Mesodermal cell (in vitro differentiated cells): Measurements from ENCODE around the gene GDNF.
"Not testable (repeated sequence)": the region's sequence is repeated elsewhere in the genome, so short reads cannot be mapped to it uniquely, and the experiment has no call there.

ENCODE experiments used
- H3K27ac ChIP-seq: 2 replicates; pipeline ENCODE4 v1.7.0; 2013; ENCODE audit warnings: mild to moderate bottlenecking, low read depth, low read length, moderate library complexity; ENCODE audit not compliant: severe bottlenecking
- H3K36me3 ChIP-seq: 2 replicates; pipeline ENCODE4 v1.7.1; 2013; ENCODE audit warnings: mild to moderate bottlenecking, low read length, moderate library complexity; ENCODE audit not compliant: control insufficient read depth, insufficient read depth
- H3K4me1 ChIP-seq: one replicate; pipeline ENCODE4 v1.7.1; 2013; ENCODE audit warnings: mild to moderate bottlenecking, low read length; ENCODE audit not compliant: insufficient read depth, control insufficient read depth, poor library complexity, severe bottlenecking
- H3K4me3 ChIP-seq: 2 replicates; pipeline ENCODE4 v1.7.0; 2013; ENCODE audit warnings: low read length, control low read depth, mild to moderate bottlenecking; ENCODE audit not compliant: insufficient read depth, poor library complexity, severe bottlenecking; ENCODE audit errors: extremely low read depth
- H3K9me3 ChIP-seq: 2 replicates; pipeline ENCODE4 v1.7.1; 2013; ENCODE audit warnings: mild to moderate bottlenecking, low read length, moderate library complexity; ENCODE audit not compliant: control insufficient read depth
- WGBS, 2 experiments: methylation state at CpG; one replicate each; pipeline ENCODE4 v1.1.5; 2013; ENCODE audit warnings: missing lambda C conversion rate in 2 of 2; ENCODE audit not compliant: insufficient coverage in 2 of 2; 5-methylcytosine and 5-hydroxymethylcytosine counted together

The GDNF gene

DNA sequence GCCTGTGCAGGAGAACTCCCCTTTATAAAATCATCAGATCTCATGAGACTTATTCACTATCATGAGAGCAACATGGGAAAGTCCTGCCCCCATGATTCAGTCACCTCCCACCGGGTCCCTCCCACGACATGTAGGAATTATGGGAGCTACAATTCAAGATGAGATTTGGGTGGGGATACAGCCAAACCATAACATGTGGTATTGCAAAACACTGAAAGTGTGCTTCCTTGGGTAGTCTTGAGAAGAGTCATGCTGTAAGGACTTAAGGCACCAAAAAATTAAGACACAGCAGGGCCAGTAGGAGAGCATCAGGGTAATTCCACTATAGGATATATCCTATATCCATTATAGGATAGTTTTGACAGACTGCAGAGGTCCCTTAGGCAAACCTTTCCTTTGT, 29.4 kb upstream of the GDNF start:
- no peaks in the 10 kb centered on the region for H3K9me3 ChIP-seq
- no peak overlapping the region for H3K27ac ChIP-seq
- peaks cover 4% of the 10 kb centered on the region for H3K4me1 ChIP-seq
- WGBS, 2 experiments = 40 to 100% methylated on average over 1 of the region's 2 CpGs
- H3K4me3 ChIP-seq = no peak overlapping the region
- H3K36me3 ChIP-seq = no peaks in the 10 kb centered on the region

DNA sequence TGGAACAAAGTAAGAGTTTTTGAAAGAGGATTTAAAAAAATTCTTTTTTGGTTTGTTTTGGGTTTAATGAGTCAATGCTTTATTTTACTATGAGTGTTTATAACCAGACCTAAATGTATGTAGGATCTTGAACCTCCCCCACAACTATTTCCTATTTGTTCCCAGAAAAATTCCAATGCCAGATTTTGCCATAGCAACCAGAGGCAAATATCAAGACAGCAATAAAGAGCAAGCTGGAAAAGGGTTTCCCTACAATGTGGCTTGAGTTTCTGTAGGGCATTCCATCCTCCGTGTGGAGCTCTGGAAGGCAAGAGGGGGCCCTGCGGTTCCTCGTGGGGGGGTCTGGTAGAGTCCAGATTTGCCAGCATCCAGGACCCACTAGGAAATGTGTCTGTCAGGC, 27.8 kb upstream of the GDNF start:
- Histone ChIP-seq H3K36me3 (no peaks in the 10 kb centered on the region), H3K4me1 (peaks cover 4% of the 10 kb centered on the region), H3K9me3 (no peaks in the 10 kb centered on the region), H3K27ac (no peak overlapping the region), H3K4me3 (no peak overlapping the region)
- 67 to 78% methylated on average over 1 to 3 of the region's 3 CpGs for WGBS, 2 experiments

DNA sequence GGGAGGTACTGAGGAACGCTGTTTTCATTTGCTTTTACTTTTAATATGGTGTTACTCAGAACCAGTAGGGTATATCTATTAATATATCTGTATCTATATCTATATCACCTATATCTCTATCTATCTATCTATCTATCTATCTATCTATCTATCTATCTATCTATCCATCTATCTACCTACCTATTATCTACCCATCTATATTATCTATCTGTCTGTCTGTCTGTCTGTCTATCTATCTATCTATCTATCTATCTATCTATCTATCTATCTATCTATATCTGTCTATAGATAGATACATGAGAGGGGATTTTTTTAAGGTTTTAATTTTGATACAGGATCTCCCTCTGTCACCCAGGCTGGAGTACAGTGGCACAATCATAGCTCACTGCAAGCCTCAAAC, 23.1 kb upstream of the GDNF start:
- not testable (repeated sequence) for H3K36me3 ChIP-seq, H3K4me3 ChIP-seq, H3K27ac ChIP-seq, H3K9me3 ChIP-seq, H3K4me1 ChIP-seq
- no CpG with 5 or more reads among the region's 1 CpG for WGBS, 2 experiments

DNA sequence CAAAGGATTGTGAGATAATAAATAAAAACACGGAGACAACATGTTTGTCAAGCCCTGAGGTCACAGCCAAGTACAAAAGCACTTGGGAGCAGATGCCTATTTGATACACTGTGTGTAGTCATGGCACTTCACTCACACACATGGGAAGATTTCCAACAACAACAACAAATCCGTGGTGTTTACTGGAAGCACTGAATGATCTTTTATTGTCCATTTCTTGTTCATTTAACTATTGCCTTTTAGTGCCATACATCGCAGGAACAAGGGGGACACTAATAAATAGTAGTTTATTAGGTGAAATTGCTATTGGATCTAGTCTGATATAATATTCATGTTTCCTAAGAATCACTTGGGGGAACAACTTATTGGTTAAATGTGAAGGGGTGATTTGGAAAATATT, 20.4 kb upstream of the GDNF start:
- H3K4me1 ChIP-seq = no peaks in the 10 kb centered on the region
- WGBS, 2 experiments = no CpG with 5 or more reads among the region's 3 CpGs
- no peak overlapping the region for H3K27ac ChIP-seq
- no peak overlapping the region for H3K4me3 ChIP-seq
- no peaks in the 10 kb centered on the region for H3K36me3 ChIP-seq
- no peaks in the 10 kb centered on the region for H3K9me3 ChIP-seq

DNA sequence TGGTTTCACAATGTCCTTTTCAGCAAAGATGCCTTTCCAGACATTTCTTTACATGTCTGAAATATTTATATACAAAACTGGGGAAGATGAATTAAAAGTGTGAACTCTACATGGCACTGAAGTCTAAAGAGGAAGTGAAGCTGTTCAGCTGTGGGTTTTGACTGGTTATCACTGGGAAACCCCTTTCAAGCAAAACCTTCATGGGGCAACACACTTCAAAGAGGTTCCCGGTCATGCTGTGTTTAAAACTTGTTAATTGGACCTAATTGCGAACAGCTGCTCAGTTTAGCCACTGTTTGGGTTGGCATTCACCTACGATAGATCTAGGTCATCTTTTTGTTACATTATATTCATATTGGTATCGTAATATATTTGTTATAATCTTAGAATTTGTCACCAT, 20.0 kb upstream of the GDNF start:
- H3K36me3 ChIP-seq = no peaks in the 10 kb centered on the region
- WGBS, 2 experiments = 81 to 100% methylated on average over 2 of the region's 4 CpGs
- H3K4me3 ChIP-seq = no peak overlapping the region
- H3K27ac ChIP-seq = no peak overlapping the region
- H3K9me3 ChIP-seq = no peaks in the 10 kb centered on the region
- H3K4me1 ChIP-seq = no peaks in the 10 kb centered on the region

DNA sequence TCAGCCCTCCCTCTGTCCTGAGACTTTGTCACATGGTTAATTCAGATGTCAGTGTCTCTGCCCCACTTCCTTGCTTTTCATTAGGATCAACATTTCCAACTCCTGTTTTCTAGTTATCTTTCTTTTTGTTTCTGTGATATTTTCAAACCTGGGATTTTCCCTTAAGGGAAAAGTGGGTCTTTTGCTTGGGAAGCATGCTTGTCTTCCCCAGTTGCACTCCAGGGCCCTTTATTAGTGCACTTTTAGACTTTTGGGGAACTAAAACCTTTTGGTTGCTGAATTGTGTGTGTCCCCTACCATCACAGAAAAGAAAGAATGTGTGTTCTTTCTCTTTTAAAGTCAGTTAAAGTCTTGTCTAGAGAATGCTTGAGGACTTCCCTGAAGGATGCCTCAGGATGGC, 18.4 kb upstream of the GDNF start:
- Histone ChIP-seq H3K27ac (no peak overlapping the region), H3K4me3 (no peak overlapping the region), H3K36me3 (no peaks in the 10 kb centered on the region), H3K9me3 (no peaks in the 10 kb centered on the region), H3K4me1 (no peaks in the 10 kb centered on the region)

DNA sequence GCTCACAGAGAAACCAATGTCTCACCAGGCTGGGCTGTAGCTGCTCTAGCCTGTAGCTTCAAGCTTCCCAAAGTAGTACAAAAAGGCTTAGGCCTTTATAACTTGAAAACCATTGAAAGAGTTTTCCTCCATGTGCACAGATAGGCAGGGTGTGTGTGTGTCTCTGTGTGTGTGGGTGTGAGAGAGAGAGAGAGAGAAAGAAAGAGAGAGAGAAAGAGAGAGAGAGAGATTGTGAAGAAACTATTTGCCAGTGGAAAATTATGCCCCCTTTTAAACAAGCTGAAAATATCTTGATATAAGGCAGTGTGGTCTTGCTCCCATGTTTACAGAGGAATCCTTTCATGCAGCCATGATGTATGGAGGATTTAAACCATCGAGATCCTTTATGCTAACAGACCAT, 17.9 kb upstream of the GDNF start:
- Histone ChIP-seq H3K9me3 (no peaks in the 10 kb centered on the region), H3K36me3 (no peaks in the 10 kb centered on the region), H3K4me1 (no peaks in the 10 kb centered on the region), H3K4me3 (no peak overlapping the region), H3K27ac (no peak overlapping the region)
- WGBS, 2 experiments = 60% methylated on average over 1 of the region's 1 CpG; no CpG with 5 or more reads in 1 of the 2 experiments

DNA sequence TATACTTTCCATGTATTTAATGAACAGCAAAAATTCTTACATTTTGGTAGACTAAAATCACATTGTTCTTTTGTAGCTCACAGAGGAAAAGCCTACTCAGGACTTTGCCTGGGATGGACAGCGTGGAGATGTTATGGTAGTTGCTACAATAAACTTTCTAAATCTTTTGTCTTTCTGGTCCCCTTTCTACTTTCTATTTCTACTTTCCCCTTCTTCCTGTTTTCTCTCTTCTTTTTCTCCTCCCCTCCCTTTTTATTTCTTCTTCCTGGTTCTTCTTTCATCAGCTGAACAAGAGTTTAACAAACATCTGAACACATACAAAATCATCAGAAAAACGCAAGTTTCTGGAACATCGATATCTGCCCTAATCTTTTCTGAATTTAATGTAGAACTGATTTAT, 15.6 kb upstream of the GDNF start:
- H3K4me1 ChIP-seq = no peaks in the 10 kb centered on the region
- H3K27ac ChIP-seq = no peak overlapping the region
- no peaks in the 10 kb centered on the region for H3K36me3 ChIP-seq
- no peaks in the 10 kb centered on the region for H3K9me3 ChIP-seq
- no CpG with 5 or more reads among the region's 3 CpGs for WGBS, 2 experiments
- no peak overlapping the region for H3K4me3 ChIP-seq

DNA sequence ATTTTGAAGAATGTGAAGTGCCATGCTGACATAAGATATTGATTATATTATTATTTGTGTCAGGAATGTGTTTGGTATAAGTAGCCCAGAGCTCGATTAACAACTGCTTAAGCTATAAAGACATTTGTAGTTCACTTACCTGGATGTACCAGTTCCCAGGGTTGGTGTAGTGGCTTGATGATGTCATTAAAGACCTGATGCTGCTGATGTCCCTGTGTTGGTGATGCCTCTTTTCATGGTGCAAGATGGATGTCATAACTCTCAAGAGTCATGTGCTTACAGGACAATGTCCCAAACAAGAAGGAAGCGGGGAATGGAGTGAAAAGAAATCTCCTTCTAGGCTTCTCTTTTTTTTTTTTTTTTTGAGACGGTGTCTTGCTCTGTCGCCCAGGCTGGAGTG, 11.5 kb upstream of the GDNF start:
- Histone ChIP-seq H3K4me3 (no peak overlapping the region), H3K27ac (no peak overlapping the region), H3K4me1 (peaks cover 15% of the 10 kb centered on the region), H3K36me3 (no peaks in the 10 kb centered on the region), H3K9me3 (no peaks in the 10 kb centered on the region)
- WGBS, 2 experiments = 100% methylated on average over 1 of the region's 4 CpGs

DNA sequence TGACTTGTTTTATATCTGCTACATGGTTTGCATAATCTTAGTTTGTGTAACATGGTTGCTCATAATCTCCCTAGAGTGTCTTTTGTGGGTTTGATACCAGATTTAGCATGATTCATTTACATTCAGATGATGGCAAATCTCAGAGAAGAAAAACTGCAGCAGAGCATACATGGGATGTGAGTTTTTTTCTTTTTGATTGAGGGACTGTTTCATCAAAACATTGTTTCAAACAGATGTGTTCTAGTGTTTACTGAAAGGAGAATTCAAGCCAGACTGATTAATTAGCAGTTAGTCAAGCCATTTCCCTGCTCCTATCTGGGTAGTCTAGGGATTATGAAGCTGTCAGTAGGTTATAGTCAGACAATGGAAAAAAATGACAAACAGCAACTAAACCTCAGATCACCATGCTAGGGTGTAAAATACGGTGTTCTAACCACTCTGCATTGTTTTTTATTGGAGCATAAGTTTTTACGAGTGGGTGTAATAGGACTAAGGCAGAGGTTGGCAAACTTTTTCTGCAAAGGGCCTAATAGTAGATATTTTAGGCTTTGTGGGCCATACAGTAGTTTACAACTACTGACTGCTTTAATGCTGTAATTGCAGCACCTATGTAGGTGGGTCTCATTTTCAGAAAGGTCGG, 10.5 kb upstream of the GDNF start:
- no peak overlapping the region for H3K27ac ChIP-seq
- H3K9me3 ChIP-seq = no peaks in the 10 kb centered on the region
- 81 to 96% methylated on average over 2 to 3 of the region's 3 CpGs for WGBS, 2 experiments
- no peaks in the 10 kb centered on the region for H3K36me3 ChIP-seq
- no peak overlapping the region for H3K4me3 ChIP-seq
- H3K4me1 ChIP-seq = peaks cover 15% of the 10 kb centered on the region

DNA sequence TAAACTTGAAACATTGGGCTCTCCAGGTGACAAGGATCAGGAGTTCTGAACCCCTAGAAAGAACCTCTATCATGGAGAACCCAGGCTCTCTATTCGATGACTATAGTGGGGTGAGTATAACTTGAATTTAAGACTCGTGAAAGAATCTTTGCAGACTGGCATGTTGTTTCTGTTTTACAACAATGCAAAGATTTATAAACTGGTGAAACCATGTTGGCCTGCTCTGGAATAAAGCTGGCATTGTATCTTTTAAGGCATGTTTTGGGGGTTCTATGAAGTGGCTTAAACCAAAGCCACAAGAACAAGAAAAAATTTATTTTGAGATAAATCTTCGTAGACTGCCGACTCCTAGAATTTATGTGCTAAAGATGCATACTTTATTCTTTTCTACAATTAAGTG, 9.8 kb upstream of the GDNF start:
- Histone ChIP-seq H3K4me3 (no peak overlapping the region), H3K27ac (no peak overlapping the region), H3K9me3 (no peaks in the 10 kb centered on the region), H3K4me1 (peaks cover 15% of the 10 kb centered on the region), H3K36me3 (no peaks in the 10 kb centered on the region)
- 93 to 100% methylated on average over 1 to 2 of the region's 4 CpGs for WGBS, 2 experiments
